Measurements from ENCODE around the gene NCOA5. TPM values are rescaled to one million over a fixed set of nuclear protein-coding genes. Genes with fewer than 3 reads are reported as not detected.

The NCOA5 gene
- total and polyA plus RNA-seq, 4 donors: 3.2 to 10.4 (median 8.7) TPM

DNA sequence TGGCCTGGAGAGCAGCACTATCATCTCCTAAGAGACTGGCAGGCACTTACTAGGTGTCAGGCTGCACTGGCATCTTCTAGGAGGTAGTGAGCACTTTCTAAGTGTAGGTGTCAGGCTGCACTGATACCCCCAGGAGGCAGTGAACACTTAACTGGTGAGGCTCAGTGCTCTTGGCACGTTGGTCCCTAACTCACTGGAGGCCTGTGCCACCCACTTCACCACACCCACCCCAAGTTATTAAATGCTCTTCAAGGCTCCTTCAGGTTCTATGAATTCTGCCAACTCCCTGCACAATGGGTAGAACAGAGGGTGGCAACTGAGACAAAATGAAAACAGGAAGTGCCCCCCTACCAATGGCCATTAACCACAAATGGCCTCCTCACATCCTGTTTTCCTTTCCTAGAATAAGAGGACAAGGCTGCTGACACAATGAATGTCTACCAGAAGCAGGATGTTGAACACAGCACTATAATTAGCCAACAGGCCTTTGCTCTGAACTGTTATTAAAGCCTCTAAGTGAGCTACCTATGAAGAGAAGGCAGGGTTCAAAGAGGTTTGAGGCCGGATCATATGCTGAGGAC is 29.4 kb downstream of the NCOA5 start:
- WGBS: 75% methylated on average over 2 of the region's 2 CpGs
- Histone ChIP-seq H3K4me3 (ENCODE audit: low read depth in 1 of 3, low read length in 3 of 3) (no peak overlapping the region), H3K9ac (ENCODE audit: low read depth in 1 of 2, low read length in 2 of 2) (no peak overlapping the region), H3K9me3 (ENCODE audit: control insufficient read depth in 4 of 4, low read length in 3 of 4) (no peaks in the 10 kb centered on the region), H3K27me3 (ENCODE audit: control insufficient read depth in 4 of 4, insufficient read depth in 4 of 4, low read length in 3 of 4) (no peaks in the 10 kb centered on the region), H3K4me1 (ENCODE audit: control insufficient read depth in 4 of 4, insufficient read depth in 4 of 4, low read length in 3 of 4) (peaks cover 8 to 21% (median 10%) of the 10 kb centered on the region in 4 donors), H3K36me3 (ENCODE audit: control insufficient read depth in 4 of 4, insufficient read depth in 3 of 4, low read depth in 1 of 4, low read length in 3 of 4) (peaks cover 14 to 46% (median 42%) of the 10 kb centered on the region in 4 donors), H3K27ac (ENCODE audit: low read depth in 1 of 2, low read length in 2 of 2) (no peak overlapping the region)
- DNase-seq (ENCODE audit: low spot score): no peak
- TF ChIP-seq FOXA2 (IDR thresholded peaks at IDR 0.05) (no peak), GABPA (IDR thresholded peaks at IDR 0.05 in 1 of 2, conservative IDR thresholded peaks at IDR 0.05 in 1 of 2) (peak in 1 of 2 donors; percentile 35), SP1 (IDR thresholded peaks at IDR 0.05) (peak; percentile 16), REST (IDR thresholded peaks at IDR 0.05) (peak; percentile 10), YY1 (IDR thresholded peaks at IDR 0.05) (peak; percentile 39), ATF3 (IDR thresholded peaks at IDR 0.05) (no peak)

- H3K36me3 ChIP-seq (ENCODE audit: control insufficient read depth in 4 of 4, insufficient read depth in 3 of 4, low read depth in 1 of 4, low read length in 3 of 4): peaks cover 11 to 30% (median 25%) of the 10 kb centered on the region in 4 donors
- H3K27me3 ChIP-seq (ENCODE audit: control insufficient read depth in 4 of 4, insufficient read depth in 4 of 4, low read length in 3 of 4): no peaks in the 10 kb centered on the region
- no peak for DNase-seq (ENCODE audit: low spot score)
- H3K9me3 ChIP-seq (ENCODE audit: control insufficient read depth in 4 of 4, low read length in 3 of 4): no peaks in the 10 kb centered on the region
- 27% methylated on average over 35 of the region's 35 CpGs for WGBS
- TF ChIP-seq NR2F2 (IDR thresholded peaks at IDR 0.05) (no peak), SP1 (IDR thresholded peaks at IDR 0.05) (no peak), ATF3 (IDR thresholded peaks at IDR 0.05) (no peak), RAD21 (IDR thresholded peaks at IDR 0.05) (no peak), REST (IDR thresholded peaks at IDR 0.05) (no peak), YY1 (IDR thresholded peaks at IDR 0.05) (no peak), HNF4A (conservative IDR thresholded peaks at IDR 0.05) (no peak), JUND (IDR thresholded peaks at IDR 0.05) (no peak), FOXA1 (IDR thresholded peaks at IDR 0.05) (no peak), GABPA (IDR thresholded peaks at IDR 0.05 in 1 of 2, conservative IDR thresholded peaks at IDR 0.05 in 1 of 2) (no peak), TAF1 (conservative IDR thresholded peaks at IDR 0.05) (no peak), FOXA2 (IDR thresholded peaks at IDR 0.05) (no peak), RXRA (IDR thresholded peaks at IDR 0.05) (no peak), HNF4G (IDR thresholded peaks at IDR 0.05) (no peak)
- TF ChIP-seq, protein P1, sequence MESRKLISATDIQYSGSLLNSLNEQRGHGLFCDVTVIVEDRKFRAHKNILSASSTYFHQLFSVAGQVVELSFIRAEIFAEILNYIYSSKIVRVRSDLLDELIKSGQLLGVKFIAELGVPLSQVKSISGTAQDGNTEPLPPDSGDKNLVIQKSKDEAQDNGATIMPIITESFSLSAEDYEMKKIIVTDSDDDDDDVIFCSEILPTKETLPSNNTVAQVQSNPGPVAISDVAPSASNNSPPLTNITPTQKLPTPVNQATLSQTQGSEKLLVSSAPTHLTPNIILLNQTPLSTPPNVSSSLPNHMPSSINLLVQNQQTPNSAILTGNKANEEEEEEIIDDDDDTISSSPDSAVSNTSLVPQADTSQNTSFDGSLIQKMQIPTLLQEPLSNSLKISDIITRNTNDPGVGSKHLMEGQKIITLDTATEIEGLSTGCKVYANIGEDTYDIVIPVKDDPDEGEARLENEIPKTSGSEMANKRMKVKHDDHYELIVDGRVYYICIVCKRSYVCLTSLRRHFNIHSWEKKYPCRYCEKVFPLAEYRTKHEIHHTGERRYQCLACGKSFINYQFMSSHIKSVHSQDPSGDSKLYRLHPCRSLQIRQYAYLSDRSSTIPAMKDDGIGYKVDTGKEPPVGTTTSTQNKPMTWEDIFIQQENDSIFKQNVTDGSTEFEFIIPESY (IDR thresholded peaks at IDR 0.05): no peak
- TF ChIP-seq, protein P2, sequence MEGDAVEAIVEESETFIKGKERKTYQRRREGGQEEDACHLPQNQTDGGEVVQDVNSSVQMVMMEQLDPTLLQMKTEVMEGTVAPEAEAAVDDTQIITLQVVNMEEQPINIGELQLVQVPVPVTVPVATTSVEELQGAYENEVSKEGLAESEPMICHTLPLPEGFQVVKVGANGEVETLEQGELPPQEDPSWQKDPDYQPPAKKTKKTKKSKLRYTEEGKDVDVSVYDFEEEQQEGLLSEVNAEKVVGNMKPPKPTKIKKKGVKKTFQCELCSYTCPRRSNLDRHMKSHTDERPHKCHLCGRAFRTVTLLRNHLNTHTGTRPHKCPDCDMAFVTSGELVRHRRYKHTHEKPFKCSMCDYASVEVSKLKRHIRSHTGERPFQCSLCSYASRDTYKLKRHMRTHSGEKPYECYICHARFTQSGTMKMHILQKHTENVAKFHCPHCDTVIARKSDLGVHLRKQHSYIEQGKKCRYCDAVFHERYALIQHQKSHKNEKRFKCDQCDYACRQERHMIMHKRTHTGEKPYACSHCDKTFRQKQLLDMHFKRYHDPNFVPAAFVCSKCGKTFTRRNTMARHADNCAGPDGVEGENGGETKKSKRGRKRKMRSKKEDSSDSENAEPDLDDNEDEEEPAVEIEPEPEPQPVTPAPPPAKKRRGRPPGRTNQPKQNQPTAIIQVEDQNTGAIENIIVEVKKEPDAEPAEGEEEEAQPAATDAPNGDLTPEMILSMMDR (IDR thresholded peaks at IDR 0.05; ENCODE audit: low read depth, low read length, missing input control): no peak
- peaks cover 8 to 21% (median 10%) of the 10 kb centered on the region in 4 donors for H3K4me1 ChIP-seq (ENCODE audit: control insufficient read depth in 4 of 4, insufficient read depth in 4 of 4, low read length in 3 of 4)
- no peak overlapping the region for H3K4me3 ChIP-seq (ENCODE audit: low read depth in 1 of 3, low read length in 3 of 3)
- H3K27ac ChIP-seq (ENCODE audit: low read depth in 1 of 2, low read length in 2 of 2): no peak overlapping the region
- no peak overlapping the region for H3K9ac ChIP-seq (ENCODE audit: low read depth in 1 of 2, low read length in 2 of 2)
Observed at GRCh38 chr20:46058599-46059281, 31.0 kb downstream of the NCOA5 start.
